Right lobe of liver (tissue), 6 donors: Measurements from ENCODE around the gene TRIM56. TPM values are rescaled to one million over a fixed set of nuclear protein-coding genes. Genes with fewer than 3 reads are reported as not detected.
"Not testable (repeated sequence)": the region's sequence is repeated elsewhere in the genome, so short reads cannot be mapped to it uniquely, and the experiment has no call there.

Experiments
- ATAC-seq, 4 donors: fragments of 200-7000 bp; cut with Tn5 transposase; one replicate each; pipeline ENCODE4 v1.9.1; 2020; ENCODE audit warnings: mild to moderate bottlenecking in 4 of 4, moderate library complexity in 4 of 4
- DNase-seq, 3 donors: peaks; one replicate each; pipeline ENCODE4 v3.0.0-alpha.2; 2020
- H3K27ac ChIP-seq, 3 donors: fragments of 200-600 bp; one replicate each; pipeline ENCODE4 v1.8.0; 2022
- H3K27me3 ChIP-seq, 2 donors: fragments of 200-600 bp; one replicate each; pipeline ENCODE4 v1.8.0; 2022
- H3K36me3 ChIP-seq, 4 donors: fragments of 200-600 bp; sonication (generic) in 1 of 4; one replicate each; pipeline versions ENCODE4 v1.5.1 to v1.8.0; 2017 to 2022; ENCODE audit warnings: control low read depth in 1 of 4
- H3K4me1 ChIP-seq, 4 donors: fragments of 200-600 bp; sonication (generic) in 1 of 4; one replicate each; pipeline versions ENCODE4 v1.5.1 to v1.8.0; 2017 to 2022; ENCODE audit warnings: control low read depth in 1 of 4
- H3K4me3 ChIP-seq, 3 donors: fragments of 200-600 bp; one replicate each; pipeline ENCODE4 v1.8.0; 2022
- H3K9me3 ChIP-seq, 4 donors: fragments of 200-600 bp; sonication (generic) in 1 of 4; one replicate each; pipeline versions ENCODE4 v1.5.1 to v1.8.0; 2017 to 2022; ENCODE audit warnings: control low read depth in 1 of 4
- POLR2A ChIP-seq: fragments of 450-650 bp; IDR thresholded peaks from one replicate; pipeline ENCODE4 v1.6.1; 2017; ENCODE audit warnings: antibody characterized with exemption, mild to moderate bottlenecking
- WGBS: methylation state at CpG from one replicate; pipeline ENCODE4 v1.1.6; 2018; ENCODE audit warnings: low coverage, low lambda C conversion rate; ENCODE audit not compliant: insufficient coverage; ENCODE audit errors: missing lambda C conversion rate; 5-methylcytosine and 5-hydroxymethylcytosine counted together
- intact Hi-C, 2 donors: fragments of 100-400 bp; cut with DNase I; formaldehyde crosslinking; loops; one replicate each; pipeline versions ENCODE4 v1.11.2 to v1.14.1; 2022
- total RNA-seq, 6 experiments: library from RNA; depleted of rRNA in 2 of 6; stranded (reverse); fragments of >200 nt in 2 of 6; fragmentation: NEBNext Ultra II Directional in 3 of 6; extraction: Animal tissue kit (Norgen Biotek cat#: 25700) in 3 of 6; gene quantifications; one replicate each; pipeline versions ENCODE4 v1.1.0 to v1.2.4, GENCODE V29; 2016 to 2023
- TF ChIP-seq, protein P1 (sequence below), 4 donors: fragments of 200-600 bp in 3 of 4; fragments of 450-650 bp in 1 of 4; IDR thresholded peaks; one replicate each; pipeline versions ENCODE4 v1.5.1 to v1.8.0; 2016 to 2022; ENCODE audit warnings: antibody characterized with exemption in 4 of 4, mild to moderate bottlenecking in 2 of 4
- donor health status: DM: no; HTN: yes; CAD: no.
- donor health status: DM: no; HTN: no; CAD: no.
- donor health status: DM: no; HTN: no; CAD: no.
- donor health status: DM: no; HTN: yes; CAD: no.
- donor health status: DM: no; HTN: yes; CAD: no.

Gene TRIM56
- total RNA-seq, 6 experiments from 2014 or later: 9.2 to 19.7 (median 17.6) TPM

DNA sequence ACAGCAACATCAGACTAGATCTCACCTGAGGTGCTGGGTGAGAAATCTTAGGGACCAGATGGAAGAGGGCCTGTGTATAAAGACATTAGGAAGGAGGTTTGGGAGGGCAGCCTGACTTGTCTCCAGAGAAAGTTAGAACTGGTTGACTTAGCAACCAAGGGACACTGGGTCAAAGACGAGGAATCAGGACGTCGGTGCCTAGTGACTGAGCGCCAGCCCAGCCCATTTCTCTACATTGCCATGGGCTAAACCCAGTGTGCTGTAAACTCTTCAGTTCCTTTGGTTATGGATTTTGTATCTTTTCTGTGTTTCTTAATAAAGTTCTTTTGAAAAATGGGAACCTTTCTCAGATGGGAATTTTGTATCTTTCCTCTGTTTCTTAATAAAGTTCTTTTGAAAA, 12.3 kb downstream of the TRIM56 start:
- Histone ChIP-seq H3K4me3 (no peak overlapping the region), H3K4me1 (peaks cover 0 to 46% (median 19%) of the 10 kb centered on the region in 4 donors), H3K9me3 (no peaks in the 10 kb centered on the region), H3K27me3 (no peaks in the 10 kb centered on the region), H3K36me3 (no peaks in the 10 kb centered on the region), H3K27ac (peak overlapping the region in 1 of 3 donors; percentile 25)
- DNase-seq (no peak), ATAC-seq (no peak)
- TF ChIP-seq, protein P1, sequence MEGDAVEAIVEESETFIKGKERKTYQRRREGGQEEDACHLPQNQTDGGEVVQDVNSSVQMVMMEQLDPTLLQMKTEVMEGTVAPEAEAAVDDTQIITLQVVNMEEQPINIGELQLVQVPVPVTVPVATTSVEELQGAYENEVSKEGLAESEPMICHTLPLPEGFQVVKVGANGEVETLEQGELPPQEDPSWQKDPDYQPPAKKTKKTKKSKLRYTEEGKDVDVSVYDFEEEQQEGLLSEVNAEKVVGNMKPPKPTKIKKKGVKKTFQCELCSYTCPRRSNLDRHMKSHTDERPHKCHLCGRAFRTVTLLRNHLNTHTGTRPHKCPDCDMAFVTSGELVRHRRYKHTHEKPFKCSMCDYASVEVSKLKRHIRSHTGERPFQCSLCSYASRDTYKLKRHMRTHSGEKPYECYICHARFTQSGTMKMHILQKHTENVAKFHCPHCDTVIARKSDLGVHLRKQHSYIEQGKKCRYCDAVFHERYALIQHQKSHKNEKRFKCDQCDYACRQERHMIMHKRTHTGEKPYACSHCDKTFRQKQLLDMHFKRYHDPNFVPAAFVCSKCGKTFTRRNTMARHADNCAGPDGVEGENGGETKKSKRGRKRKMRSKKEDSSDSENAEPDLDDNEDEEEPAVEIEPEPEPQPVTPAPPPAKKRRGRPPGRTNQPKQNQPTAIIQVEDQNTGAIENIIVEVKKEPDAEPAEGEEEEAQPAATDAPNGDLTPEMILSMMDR (IDR thresholded peaks at IDR 0.05): no peak
- no peak for TF ChIP-seq POLR2A
- intact Hi-C loops: loop anchor here in 1 of 2 donors (5.0 kb wide), 1 partner anchor 40 kb away; no protein-coding TSS in a partner anchor
- 64% methylated on average over 4 of the region's 4 CpGs for WGBS

DNA sequence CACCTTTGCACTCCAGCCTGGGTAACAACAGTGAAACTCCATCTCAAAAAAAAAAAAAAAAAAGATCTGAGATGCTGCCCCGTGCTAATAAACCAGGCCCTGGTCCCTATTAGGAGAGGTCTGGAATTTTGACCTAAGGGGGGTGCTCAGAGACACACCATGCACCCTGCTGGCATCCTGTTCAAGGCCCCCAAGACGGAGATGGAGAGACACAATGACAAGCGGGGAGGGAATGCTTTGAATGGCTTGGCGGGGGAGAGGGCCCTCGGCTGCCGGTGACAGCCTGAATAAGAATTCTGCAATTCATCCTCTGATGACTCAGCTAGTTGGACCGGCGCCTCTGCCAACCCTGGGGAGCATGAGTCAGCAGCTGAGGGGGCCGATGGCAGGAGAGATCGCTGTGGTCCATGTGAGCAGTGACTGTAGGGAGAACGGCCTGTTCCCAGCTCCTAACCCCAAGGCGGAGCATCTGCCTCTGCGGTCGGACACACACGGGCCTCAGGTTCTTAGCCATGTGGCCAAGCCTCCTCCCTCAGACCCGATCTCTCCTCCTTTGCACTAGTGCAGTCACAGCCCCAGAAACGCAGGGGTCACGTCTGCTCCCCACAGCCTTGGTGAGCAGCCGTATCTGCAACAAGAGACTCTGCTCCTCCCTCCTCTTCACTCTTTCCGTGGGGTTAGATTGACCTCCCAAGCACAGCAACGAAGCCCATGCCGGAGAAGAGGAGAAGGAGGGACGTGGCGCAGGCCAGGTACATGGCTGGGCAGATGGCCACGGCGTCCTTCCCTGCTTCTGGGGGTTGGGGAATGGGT, 14.9 kb downstream of the TRIM56 start:
- Histone ChIP-seq H3K4me3 (no peak overlapping the region), H3K9me3 (no peaks in the 10 kb centered on the region), H3K4me1 (peaks cover 2 to 60% (median 29%) of the 10 kb centered on the region in 4 donors), H3K27me3 (no peaks in the 10 kb centered on the region), H3K36me3 (no peaks in the 10 kb centered on the region), H3K27ac (peak overlapping the region; percentile 22 to 68 (median 56))
- peak; percentile 39 for TF ChIP-seq POLR2A
- TF ChIP-seq, protein P1 (IDR thresholded peaks at IDR 0.05): no peak
- 23% methylated on average over 13 of the region's 26 CpGs for WGBS
- ATAC-seq (peak; percentile 70 to 79 (median 76)), DNase-seq (peak; percentile 89 to 91 (median 90))
- intact Hi-C loops: loop anchor here in 1 of 2 donors (5.0 kb wide), 1 partner anchor 37 kb away; no protein-coding TSS in a partner anchor

DNA sequence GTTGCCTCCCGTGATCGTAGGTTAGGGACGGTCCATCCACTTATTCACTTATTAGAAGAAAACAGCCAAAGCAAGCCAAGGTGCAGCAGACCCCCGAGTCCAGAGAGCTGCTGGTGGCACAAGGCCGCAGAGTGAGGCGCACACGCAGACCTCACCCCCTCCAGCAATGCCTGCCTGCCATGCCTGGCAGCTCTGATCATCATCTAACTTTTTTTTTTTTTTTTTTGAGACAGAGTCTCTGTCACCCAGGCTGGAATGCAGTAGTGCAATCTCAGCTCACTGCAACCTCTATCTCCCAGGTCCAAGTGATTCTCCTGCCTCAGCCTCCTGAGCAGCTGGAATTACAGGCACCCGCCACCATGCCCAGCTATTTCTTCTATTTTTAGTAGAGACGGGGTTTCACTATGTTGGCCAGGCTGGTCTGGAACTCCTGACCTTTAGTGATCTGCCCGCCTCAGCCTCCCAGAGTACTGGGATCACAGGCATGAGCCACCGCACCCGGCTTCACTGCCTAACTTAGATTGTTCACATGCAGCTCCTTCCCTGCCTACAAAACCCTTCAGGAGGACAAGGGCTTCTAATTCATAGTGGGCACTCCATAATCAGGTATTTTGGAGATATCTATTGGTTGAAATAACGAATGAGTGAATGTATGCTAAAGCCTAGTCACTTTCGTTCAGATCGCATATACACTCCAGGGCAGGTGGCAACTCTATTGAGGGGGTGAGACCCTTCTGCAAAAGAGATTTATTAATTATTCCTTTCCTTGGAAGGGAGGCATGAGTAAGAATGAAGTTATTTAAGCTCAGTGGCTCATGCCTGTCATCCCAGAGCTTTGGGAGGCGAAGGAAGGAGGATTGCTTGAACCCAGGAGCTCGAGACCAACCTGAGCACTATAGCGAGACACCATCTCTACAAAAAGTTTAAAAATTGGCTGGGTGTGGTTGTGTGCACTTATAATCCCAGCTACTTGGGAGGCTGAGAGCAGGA, 15.9 kb downstream of the TRIM56 start:
- H3K4me3 ChIP-seq: no peak overlapping the region
- 85% methylated on average over 11 of the region's 18 CpGs for WGBS
- no peaks in the 10 kb centered on the region for H3K9me3 ChIP-seq
- no peaks in the 10 kb centered on the region for H3K27me3 ChIP-seq
- peak overlapping the region in 2 of 3 donors; percentile 56 to 68 for H3K27ac ChIP-seq
- no peak for TF ChIP-seq POLR2A
- TF ChIP-seq, protein P1 (IDR thresholded peaks at IDR 0.05): no peak
- intact Hi-C loops: no loop called here
- peaks cover 2 to 59% (median 26%) of the 10 kb centered on the region in 4 donors for H3K4me1 ChIP-seq
- ATAC-seq (no peak), DNase-seq (no peak)
- no peaks in the 10 kb centered on the region for H3K36me3 ChIP-seq

DNA sequence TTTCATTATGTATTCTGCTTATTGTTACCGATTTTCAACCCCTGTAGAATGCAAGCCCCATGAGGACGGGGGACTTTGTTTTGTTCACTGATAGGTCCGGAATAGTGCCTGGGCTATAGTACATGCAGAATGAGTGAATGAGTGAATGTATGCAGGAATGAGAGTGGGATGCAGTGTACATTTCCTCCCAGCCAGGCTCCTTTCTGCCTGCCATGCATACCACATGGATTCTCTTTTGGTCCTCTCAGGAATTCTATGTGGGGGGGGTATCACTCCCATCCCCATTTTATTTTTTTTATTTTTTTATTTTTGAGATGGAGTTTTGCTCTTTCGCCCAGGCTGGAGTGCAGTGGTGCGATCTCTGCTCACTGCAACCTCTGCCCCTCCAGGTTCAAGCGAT, 16.7 kb downstream of the TRIM56 start:
- Histone ChIP-seq H3K27ac (peak overlapping the region in 1 of 3 donors; percentile 98), H3K36me3 (no peaks in the 10 kb centered on the region), H3K4me1 (peaks cover 0 to 52% (median 21%) of the 10 kb centered on the region in 4 donors), H3K27me3 (no peaks in the 10 kb centered on the region), H3K9me3 (no peaks in the 10 kb centered on the region), H3K4me3 (no peak overlapping the region)
- WGBS: 69% methylated on average over 6 of the region's 6 CpGs
- DNase-seq (no peak), ATAC-seq (no peak)
- intact Hi-C loops: no loop called here
- TF ChIP-seq, protein P1 (IDR thresholded peaks at IDR 0.05): no peak
- TF ChIP-seq POLR2A: no peak

DNA sequence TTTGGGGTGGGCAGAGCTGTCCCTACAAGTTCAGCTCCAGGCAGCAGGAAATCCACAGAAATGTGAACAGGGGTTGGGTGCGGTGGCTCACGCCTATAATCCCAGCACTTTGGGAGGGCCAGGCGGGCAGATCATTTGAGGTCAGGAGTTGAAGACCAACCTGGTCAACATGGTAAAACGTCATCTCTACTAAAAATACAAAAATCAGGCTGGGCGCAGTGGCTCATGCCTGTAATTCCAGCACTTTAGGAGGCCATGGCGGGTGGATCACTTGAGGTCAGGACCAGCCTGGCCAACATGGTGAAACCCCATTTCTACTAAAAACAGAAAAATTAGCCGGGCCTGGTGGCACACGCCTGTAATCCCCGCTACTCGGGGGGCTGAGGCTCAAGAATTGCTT, 18.4 kb downstream of the TRIM56 start:
- 47% methylated on average over 10 of the region's 10 CpGs for WGBS
- peak overlapping the region; percentile 52 to 98 (median 94) for H3K27ac ChIP-seq
- H3K4me3 ChIP-seq, H3K9me3 ChIP-seq, intact Hi-C loops, H3K36me3 ChIP-seq, H3K27me3 ChIP-seq: not testable (repeated sequence)
- H3K4me1 ChIP-seq: peaks cover 0 to 57% (median 24%) of the 10 kb centered on the region in 4 donors
- DNase-seq (peak; percentile 36 to 74 (median 52)), ATAC-seq (peak; percentile 16 to 58 (median 39))
